Umbilical cord (tissue), 2 donors: ENCODE results near the gene ACTN1. TPM values are rescaled to one million over a fixed set of nuclear protein-coding genes. Genes with fewer than 3 reads are reported as not detected.
"Not testable (repeated sequence)": the region's sequence is repeated elsewhere in the genome, so short reads cannot be mapped to it uniquely, and the experiment has no call there.

Experiments used
- DNase-seq: peaks from one replicate; pipeline ENCODE4 v3.0.0-alpha.2; 2015; ENCODE audit warnings: low spot score
- total RNA-seq: library from RNA; depleted of rRNA; stranded (reverse); fragments of >200 nt; gene quantifications from one replicate; pipeline ENCODE4 v1.2.3, GENCODE V29; 2014; ENCODE audit warnings: low replicate concordance; ENCODE audit not compliant: insufficient read depth

The ACTN1 gene
- total RNA-seq, 1 donor from 2014 or later, result 456 TPM

DNA sequence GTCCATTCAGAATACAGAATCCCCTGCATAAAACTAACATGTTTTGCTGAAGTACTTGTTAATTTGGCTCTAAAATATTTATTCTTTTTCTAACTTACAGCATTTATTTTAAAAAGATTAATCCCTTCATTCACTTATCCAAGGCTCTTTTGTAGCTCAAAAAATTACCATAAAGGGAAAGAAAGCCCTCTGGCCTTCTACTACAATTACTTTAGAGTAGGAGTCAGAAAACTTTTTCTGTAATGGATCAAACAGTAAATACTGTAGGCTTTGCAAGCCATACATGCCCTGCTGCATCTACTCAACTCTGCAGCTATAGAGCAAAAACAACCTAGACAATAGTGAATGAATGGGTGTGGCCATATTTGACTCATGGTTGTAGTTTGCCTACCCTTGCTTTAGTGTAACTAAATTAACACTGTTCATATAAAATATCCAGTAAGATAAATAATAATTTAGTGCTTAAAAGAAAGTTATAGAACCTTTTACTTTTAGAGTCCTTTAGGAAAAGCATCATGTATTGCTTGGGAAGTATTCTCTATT lies 112.0 kb downstream of the ACTN1 start:
- DNase-seq, result no peak

DNA sequence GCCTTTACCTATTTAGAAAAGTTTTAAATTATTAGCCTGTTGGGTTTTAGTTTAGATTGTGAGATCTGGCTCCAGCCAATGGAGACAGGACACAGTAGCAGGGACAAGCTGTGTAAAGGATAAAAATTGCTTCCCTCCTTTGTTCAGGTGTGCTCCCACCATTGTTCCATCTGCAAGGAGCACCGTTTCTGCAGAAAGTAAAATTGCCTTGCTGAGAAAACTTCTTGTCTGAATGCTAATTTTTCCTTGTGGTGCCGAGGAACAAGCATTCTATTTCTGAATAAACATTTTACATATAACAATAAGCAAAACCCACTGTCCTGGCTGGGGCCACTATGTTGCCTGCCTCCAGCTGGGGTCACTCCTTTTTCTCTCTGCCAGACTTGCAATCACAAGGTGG lies 113.6 kb downstream of the ACTN1 start:
- DNase-seq, result no peak

DNA sequence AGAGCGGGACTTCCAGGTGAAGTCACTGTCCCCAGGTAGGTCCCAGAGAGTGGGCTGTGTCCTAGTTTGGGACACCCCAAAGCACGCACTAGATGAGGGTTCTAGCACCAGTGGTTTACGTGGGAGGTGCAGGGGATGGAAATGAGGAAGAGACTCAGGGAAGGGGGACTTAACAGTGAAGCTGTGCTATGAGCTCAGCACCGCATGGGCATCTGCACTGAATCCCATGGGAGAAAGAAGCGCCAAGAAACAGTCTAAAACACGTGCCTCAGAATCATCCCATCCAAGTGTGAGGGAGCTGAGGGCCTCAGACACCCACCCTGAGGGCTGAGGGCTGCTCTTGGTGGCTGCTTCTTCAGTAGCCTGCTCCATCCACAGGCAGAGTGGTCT lies 114.7 kb downstream of the ACTN1 start:
- no peak for DNase-seq

DNA sequence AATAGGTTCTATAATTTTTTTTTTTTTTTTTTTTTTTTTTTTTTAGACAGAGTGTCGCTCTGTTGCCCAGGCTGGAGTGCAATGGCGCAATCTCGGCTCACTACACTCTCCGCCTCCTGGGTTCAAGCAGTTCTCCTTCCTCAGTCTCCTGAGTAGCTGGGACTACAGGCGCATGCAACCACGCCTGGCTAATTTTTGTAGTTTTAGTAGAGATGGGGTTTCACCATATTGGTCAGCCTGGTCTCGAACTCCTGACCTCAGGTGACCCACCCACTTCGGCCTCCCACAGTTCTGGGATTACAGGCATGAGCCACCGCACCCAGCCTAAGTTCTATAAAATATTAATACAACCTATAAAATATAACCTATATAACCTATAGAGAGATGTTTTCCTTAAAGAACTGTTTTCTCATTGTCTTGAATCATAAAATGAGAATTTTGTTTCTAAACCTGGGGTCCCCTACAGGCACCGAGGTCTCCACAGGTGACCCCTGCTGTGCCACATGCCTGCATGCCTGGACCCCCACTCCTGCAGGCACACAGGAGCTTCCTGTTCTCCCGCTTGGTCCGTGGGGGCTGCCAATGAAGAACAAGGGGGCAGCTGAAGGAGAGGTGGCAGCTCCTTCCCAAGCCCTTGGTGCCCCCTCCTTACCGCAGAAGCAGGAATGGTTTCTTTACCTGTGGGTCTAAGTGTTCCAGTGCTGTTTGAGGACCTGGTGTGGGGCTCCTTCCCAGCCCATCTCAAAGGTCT lies 115.3 kb downstream of the ACTN1 start:
- DNase-seq, result no peak

DNA sequence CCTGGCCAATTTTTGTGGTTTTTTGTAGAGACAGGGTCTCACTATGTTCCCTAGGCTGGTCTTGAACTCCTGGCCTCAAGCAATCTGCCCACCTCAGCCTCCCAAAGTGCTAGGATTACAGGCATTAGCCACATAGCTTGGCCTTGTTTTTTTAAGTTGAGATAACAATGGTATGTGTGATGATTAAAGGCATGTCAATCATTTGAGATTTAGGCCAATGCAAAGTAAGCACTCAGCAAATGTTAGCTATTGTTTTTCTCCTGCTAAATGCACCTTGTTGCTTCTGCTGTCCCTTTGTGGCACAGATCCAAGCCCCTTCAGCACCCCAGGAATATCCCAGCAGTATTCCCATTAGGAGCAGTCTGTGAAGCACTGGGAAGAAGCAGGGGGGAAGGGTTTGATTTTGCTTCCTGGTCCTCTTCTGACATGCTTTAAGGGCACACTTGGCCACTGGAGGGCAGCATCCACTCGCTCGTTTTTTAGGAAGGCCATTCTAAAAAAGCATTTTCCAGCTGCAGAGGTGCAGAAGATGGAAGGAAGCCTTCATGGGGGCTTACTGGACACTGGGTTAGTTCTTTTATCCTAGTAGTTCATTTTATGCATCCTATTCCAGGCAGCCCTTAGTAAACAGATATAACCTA lies 116.0 kb downstream of the ACTN1 start:
- peak; percentile 91 for DNase-seq

DNA sequence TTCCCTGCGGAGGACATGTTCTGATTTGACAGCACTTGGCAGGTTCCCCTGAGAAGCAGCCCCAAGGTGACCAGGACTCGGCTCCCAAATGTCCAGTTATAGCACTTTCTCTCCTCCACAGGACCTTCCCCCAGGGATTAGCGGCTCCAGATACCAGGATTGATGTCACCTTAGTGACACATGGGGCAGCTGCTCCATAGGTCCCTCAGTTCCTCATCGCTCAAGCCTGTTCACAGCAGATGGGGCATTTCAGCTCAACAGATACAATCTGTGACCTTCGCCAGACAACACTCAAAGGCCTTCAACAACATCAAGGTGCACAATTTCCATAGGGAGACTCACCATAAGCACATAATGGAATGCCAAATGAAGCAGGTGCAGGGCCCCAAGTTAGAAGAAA lies 118.3 kb downstream of the ACTN1 start:
- DNase-seq, result no peak

DNA sequence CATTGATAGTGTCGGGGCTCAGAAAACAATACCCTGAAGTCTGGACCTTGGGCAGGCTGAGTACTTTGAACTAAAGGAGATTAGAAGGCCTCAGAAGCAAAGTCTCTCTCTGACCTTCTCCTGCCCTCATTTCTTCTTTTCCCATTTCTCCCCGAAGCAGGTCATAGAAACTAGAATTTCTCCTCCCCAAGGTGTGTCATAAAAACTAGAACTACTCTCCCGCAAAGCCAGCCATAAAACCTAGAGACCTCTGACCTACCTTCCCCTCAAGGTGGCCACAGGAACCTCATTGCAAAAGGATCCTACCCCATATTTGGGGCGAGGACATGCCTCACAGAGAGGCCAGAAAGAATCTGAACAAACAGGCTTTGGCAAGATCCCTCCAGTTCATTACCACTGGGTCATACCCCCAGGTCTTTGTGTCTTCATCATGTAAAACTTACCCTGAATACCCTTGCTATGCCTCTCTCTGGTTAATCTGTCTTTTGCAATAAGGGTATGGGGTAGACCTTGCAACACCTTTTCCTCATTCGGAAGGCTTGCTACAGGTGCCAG lies 121.5 kb downstream of the ACTN1 start:
- DNase-seq, result no peak

DNA sequence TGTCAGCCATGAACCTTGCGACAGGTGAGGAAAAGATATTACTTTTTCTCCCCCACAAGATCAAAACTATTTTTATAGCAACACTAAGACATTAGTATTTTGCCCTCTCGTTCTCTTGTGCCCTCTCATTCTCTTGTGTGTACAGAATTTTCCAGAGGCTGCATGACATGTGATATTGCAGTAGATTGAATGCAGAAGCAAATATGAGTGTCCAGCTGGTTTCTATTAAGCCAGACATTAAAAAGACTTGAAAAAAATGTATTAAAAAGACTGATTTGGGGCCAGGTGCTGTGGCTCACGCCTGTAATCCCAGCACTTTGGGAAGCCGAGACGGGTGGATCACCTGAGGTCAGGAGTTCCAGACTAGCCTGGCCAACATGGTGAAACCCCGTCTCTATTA lies 122.5 kb downstream of the ACTN1 start:
- peak; percentile 40 for DNase-seq

GRCh38 chr14:68854421-68854820 lies 124.7 kb downstream of the ACTN1 start:
- DNase-seq, result no peak

DNA sequence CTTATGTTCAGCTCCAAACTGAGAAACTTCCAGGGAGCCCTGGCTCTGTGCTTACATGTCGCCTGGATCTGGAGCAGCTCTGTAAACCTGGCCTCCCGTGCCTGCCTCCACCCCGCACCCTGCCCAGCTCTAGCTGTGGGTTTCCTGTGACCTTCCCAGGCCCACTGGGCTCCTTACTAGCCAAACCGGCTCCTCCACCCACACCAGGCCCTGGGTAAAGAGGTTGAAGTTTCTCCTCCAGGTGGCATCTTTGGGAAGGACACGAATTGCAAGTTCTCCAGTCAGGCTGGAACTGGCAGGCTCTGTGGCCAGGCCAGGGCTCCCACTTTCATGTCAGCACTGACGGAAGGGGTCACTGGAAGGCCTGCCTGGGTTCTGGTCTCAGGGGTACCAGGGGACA lies 125.4 kb downstream of the ACTN1 start:
- DNase-seq, result no peak

- DNase-seq, result not testable (repeated sequence)
These were observed 126.6 kb downstream of the ACTN1 start for GRCh38 chr14:68852493-68852892.

GRCh38 chr14:68851078-68851477 lies 128.0 kb downstream of the ACTN1 start:
- DNase-seq, result no peak

- no peak for DNase-seq
These were observed 129.7 kb downstream of the ACTN1 start for GRCh38 chr14:68849416-68849815.

DNA sequence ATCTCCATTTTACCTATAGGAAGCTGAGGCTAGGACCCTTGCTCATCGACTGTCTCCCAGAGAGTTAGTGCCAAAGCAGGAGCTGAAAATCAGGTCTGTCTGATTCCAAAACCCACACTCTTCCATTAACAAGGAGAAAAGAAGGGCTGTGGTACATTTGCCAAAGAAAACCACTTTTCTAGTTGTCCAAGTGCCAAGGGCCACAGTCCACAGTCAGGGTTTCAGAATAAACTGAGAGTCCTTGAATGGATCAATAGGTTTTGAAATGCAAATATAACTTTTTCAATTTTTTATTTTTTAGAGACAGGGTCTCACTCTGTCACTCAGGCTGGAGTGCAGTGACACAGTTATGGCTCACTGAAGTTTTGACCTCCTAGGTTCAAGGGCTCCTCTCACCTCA lies 130.8 kb downstream of the ACTN1 start:
- no peak for DNase-seq

GRCh38 chr14:68847640-68848039 lies 131.5 kb downstream of the ACTN1 start:
- DNase-seq, result not testable (repeated sequence)

DNA sequence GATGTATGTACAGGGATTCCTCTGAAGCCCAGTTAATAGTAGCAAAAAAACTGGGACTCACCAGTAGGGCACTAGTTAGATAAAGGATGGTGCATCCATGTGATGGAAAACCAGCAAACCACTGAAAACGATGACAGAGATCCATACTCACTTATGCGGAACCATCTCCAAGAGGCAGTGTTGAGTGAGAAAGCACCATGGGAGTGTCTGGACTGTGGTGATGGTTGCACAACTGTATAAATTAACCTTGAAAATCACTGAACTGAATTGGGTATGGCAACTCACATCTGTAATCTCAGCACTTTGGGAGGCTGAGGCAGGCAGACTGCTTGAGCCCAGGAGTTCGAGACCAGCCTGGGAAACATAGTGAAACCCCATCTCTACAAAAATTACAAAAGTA lies 132.6 kb downstream of the ACTN1 start:
- DNase-seq, result no peak

DNA sequence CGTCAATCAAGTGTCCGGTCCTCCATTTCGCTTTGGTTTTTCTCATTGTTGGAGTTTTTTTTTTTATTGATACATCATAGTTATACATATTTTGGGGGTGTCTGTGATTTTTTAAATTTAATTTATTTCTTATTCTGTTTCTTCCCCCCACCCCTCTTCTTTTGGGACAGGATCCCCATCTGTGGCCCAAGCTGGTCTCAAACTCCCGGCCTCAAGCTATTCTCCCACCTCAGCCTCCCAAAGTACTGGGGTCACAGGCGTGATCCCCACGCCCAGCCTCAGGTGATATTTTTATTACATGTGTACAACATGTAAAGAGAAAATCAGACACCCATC lies 134.9 kb downstream of the ACTN1 start:
- DNase-seq, result no peak

GRCh38 chr14:68843471-68844209 lies 135.5 kb downstream of the ACTN1 start:
- peak; percentile 78 for DNase-seq

GRCh38 chr14:68842298-68842697 lies 136.8 kb downstream of the ACTN1 start:
- DNase-seq, result no peak

DNA sequence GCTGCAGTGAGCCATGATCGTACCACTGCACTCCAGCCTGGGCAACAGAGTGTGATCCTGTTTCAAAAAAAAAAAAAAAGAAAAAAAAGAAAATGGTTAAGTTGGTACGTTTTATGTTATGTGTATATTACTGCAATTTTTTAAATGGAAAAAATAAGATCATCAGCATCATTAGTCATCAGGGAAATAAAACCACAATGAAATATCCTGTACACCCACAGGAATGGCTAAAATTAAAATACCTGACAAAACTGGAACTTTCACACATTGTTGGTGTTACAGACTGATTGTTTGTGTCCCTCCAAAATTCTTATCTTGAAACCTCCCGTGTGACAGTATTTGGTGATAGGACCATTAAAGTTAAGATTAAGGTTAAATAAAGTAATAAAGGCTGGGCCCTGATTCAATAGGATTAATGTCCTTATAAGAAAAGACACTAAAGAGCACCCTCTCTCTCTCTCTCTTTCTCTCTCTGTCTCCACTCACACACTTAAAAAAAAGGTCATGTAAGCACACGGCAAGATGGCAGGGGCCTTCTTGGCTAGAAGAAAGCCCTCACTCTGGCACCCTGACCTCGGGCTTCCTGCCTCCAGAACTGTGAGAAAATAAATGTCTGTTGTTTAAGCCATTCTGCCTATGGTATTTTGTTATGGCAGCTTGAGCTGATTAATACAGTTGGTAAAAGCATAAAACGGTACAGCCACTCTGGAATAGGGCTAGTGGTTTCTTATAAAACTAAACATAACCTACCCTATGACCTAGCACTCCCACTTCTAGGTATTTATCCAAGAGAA lies 137.9 kb downstream of the ACTN1 start:
- no peak for DNase-seq

GRCh38 chr14:68840454-68840853 lies 138.6 kb downstream of the ACTN1 start:
- no peak for DNase-seq
